ENCODE results near the gene DDX21.

The DDX21 gene

GRCh38 chr10:68954904-68955303, 1.1 kb upstream of the DDX21 start:
- TF ChIP-seq ZNF157 (tag by site-specific recombination; IDR thresholded peaks at IDR 0.05): no peak
- no peak for TF ChIP-seq ZSCAN16 (tag by site-specific recombination; IDR thresholded peaks at IDR 0.05)
- TF ChIP-seq ZSCAN23 (tag by site-specific recombination; IDR thresholded peaks at IDR 0.05): no peak
- TF ChIP-seq ZNF776 (tag by site-specific recombination; IDR thresholded peaks at IDR 0.05; ENCODE audit: borderline replicate concordance): no peak
- TF ChIP-seq OSR2 (tag by site-specific recombination; IDR thresholded peaks at IDR 0.05): no peak
- TF ChIP-seq KLF9 (tag by site-specific recombination; IDR thresholded peaks at IDR 0.05; ENCODE audit: low read depth): no peak
- no peak for TF ChIP-seq KLF16 (tag by site-specific recombination; IDR thresholded peaks at IDR 0.05)
- no peak for TF ChIP-seq ZNF677 (tag by site-specific recombination; IDR thresholded peaks at IDR 0.05)
- no peak for TF ChIP-seq ZNF2 (tag by site-specific recombination; IDR thresholded peaks at IDR 0.05)
- TF ChIP-seq, protein P1, sequence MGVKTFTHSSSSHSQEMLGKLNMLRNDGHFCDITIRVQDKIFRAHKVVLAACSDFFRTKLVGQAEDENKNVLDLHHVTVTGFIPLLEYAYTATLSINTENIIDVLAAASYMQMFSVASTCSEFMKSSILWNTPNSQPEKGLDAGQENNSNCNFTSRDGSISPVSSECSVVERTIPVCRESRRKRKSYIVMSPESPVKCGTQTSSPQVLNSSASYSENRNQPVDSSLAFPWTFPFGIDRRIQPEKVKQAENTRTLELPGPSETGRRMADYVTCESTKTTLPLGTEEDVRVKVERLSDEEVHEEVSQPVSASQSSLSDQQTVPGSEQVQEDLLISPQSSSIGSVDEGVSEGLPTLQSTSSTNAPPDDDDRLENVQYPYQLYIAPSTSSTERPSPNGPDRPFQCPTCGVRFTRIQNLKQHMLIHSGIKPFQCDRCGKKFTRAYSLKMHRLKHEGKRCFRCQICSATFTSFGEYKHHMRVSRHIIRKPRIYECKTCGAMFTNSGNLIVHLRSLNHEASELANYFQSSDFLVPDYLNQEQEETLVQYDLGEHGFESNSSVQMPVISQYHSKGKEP (tag by site-specific recombination; IDR thresholded peaks at IDR 0.05): no peak
- TF ChIP-seq, protein P2, sequence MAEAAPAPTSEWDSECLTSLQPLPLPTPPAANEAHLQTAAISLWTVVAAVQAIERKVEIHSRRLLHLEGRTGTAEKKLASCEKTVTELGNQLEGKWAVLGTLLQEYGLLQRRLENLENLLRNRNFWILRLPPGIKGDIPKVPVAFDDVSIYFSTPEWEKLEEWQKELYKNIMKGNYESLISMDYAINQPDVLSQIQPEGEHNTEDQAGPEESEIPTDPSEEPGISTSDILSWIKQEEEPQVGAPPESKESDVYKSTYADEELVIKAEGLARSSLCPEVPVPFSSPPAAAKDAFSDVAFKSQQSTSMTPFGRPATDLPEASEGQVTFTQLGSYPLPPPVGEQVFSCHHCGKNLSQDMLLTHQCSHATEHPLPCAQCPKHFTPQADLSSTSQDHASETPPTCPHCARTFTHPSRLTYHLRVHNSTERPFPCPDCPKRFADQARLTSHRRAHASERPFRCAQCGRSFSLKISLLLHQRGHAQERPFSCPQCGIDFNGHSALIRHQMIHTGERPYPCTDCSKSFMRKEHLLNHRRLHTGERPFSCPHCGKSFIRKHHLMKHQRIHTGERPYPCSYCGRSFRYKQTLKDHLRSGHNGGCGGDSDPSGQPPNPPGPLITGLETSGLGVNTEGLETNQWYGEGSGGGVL (tag by site-specific recombination; IDR thresholded peaks at IDR 0.05): no peak
- no peak for TF ChIP-seq MYNN (tag by site-specific recombination; IDR thresholded peaks at IDR 0.05; ENCODE audit: borderline replicate concordance)
- TF ChIP-seq ZBTB20 (tag by site-specific recombination; IDR thresholded peaks at IDR 0.05): no peak
- TF ChIP-seq, protein P3, sequence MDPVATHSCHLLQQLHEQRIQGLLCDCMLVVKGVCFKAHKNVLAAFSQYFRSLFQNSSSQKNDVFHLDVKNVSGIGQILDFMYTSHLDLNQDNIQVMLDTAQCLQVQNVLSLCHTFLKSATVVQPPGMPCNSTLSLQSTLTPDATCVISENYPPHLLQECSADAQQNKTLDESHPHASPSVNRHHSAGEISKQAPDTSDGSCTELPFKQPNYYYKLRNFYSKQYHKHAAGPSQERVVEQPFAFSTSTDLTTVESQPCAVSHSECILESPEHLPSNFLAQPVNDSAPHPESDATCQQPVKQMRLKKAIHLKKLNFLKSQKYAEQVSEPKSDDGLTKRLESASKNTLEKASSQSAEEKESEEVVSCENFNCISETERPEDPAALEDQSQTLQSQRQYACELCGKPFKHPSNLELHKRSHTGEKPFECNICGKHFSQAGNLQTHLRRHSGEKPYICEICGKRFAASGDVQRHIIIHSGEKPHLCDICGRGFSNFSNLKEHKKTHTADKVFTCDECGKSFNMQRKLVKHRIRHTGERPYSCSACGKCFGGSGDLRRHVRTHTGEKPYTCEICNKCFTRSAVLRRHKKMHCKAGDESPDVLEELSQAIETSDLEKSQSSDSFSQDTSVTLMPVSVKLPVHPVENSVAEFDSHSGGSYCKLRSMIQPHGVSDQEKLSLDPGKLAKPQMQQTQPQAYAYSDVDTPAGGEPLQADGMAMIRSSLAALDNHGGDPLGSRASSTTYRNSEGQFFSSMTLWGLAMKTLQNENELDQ (tag by site-specific recombination; IDR thresholded peaks at IDR 0.05; ENCODE audit: low read depth): no peak
- TF ChIP-seq, protein P4, sequence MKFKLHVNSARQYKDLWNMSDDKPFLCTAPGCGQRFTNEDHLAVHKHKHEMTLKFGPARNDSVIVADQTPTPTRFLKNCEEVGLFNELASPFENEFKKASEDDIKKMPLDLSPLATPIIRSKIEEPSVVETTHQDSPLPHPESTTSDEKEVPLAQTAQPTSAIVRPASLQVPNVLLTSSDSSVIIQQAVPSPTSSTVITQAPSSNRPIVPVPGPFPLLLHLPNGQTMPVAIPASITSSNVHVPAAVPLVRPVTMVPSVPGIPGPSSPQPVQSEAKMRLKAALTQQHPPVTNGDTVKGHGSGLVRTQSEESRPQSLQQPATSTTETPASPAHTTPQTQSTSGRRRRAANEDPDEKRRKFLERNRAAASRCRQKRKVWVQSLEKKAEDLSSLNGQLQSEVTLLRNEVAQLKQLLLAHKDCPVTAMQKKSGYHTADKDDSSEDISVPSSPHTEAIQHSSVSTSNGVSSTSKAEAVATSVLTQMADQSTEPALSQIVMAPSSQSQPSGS (tag by site-specific recombination; IDR thresholded peaks at IDR 0.05; ENCODE audit: low read depth): no peak
- no peak for TF ChIP-seq ZFP69B (tag by site-specific recombination; IDR thresholded peaks at IDR 0.05)
- Histone ChIP-seq H3K27ac (ENCODE audit: extremely low read depth, low read depth, low read length) (0 out of 2 replicates have a peak overlapping the region, but pooled peaks have one; percentile 5), H3K4me3 (ENCODE audit: low read depth, low read length) (peak overlapping the region; percentile 18), H3K9me3 (ENCODE audit: control insufficient read depth, insufficient read depth, low read depth, low read length) (no peaks in the 10 kb centered on the region), H3K36me3 (ENCODE audit: control insufficient read depth in 2 of 2, insufficient read depth in 1 of 2, low read length in 2 of 2) (peaks cover 13 to 35% of the 10 kb centered on the region in 2 experiments; a peak in 2 of 3 replicates), H3K4me1 (ENCODE audit: control insufficient read depth, insufficient read depth, low read length) (no peaks in the 10 kb centered on the region)
- POLR2A ChIA-PET: interaction anchor here (1.3 kb wide), 1 partner anchor 13 kb away, joined by 5 read pairs; no protein-coding TSS in a partner anchor
- CTCF ChIA-PET: interaction anchor here (0.6 to 1.6 kb wide), 7 partner anchors 8 to 139 kb away, joined by 3 to 7 read pairs (median 4); no protein-coding TSS in a partner anchor

DNA sequence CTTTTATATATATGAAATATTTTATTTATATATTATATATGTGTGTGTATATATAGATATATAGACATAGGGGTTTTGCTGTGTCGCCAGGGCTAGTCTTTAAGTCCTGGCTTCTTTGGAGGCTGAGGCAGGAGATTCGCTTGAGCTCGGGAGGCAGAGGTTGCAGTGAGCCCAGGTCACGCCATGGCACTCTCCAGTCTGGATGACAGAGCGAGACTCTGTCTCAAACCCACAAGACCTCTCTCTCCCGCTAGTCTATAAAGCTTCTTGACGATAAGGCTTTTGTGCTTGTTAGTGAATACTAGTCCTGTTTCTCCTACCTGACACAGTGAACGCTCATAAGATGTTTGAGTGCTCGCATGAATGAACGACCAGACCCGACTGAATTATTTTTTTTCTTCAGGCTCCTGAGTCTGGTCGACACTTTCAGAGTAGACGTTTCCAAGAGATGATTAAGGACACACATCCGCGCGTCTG, 577 bp upstream of the DDX21 start:
- Histone ChIP-seq H3K4me1 (ENCODE audit: control insufficient read depth, insufficient read depth, low read length) (no peaks in the 10 kb centered on the region), H3K4me3 (ENCODE audit: low read depth, low read length) (peak overlapping the region; percentile 91), H3K36me3 (ENCODE audit: control insufficient read depth in 2 of 2, insufficient read depth in 1 of 2, low read length in 2 of 2) (peaks cover 15 to 34% of the 10 kb centered on the region in 2 experiments; a peak in 2 of 3 replicates), H3K9me3 (ENCODE audit: control insufficient read depth, insufficient read depth, low read depth, low read length) (no peaks in the 10 kb centered on the region), H3K27ac (ENCODE audit: extremely low read depth, low read depth, low read length) (peak overlapping the region; percentile 72)
- no peak for TF ChIP-seq ZNF549 (tag by site-specific recombination; IDR thresholded peaks at IDR 0.05)
- TF ChIP-seq, protein P5, sequence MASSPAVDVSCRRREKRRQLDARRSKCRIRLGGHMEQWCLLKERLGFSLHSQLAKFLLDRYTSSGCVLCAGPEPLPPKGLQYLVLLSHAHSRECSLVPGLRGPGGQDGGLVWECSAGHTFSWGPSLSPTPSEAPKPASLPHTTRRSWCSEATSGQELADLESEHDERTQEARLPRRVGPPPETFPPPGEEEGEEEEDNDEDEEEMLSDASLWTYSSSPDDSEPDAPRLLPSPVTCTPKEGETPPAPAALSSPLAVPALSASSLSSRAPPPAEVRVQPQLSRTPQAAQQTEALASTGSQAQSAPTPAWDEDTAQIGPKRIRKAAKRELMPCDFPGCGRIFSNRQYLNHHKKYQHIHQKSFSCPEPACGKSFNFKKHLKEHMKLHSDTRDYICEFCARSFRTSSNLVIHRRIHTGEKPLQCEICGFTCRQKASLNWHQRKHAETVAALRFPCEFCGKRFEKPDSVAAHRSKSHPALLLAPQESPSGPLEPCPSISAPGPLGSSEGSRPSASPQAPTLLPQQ (tag by site-specific recombination; IDR thresholded peaks at IDR 0.05): no peak
- ChIA-PET POLR2A (interaction anchor here (0.5 to 1.8 kb wide), 4 partner anchors 13 to 54 kb away, joined by 3 to 6 read pairs (median 5); partner anchors contain the start of gene DDX50), CTCF (interaction anchor here (0.6 to 1.6 kb wide), 10 partner anchors 8 to 138 kb away, joined by 3 to 7 read pairs (median 4); no protein-coding TSS in a partner anchor)

Data from HEK293 (cell line).